SH-SY5Y (cell line): Measurements from ENCODE around the gene CRYGD.
"Not testable (repeated sequence)": the region's sequence is repeated elsewhere in the genome, so short reads cannot be mapped to it uniquely, and the experiment has no call there.

Experiments
- GATA2 ChIP-seq: IDR thresholded peaks from 2 replicates; pipeline ENCODE4 v1.6.1; 2011; ENCODE audit warnings: mild to moderate bottlenecking, low read depth, low read length
- GATA3 ChIP-seq: IDR thresholded peaks from 2 replicates; pipeline ENCODE4 v1.6.1; 2011; ENCODE audit warnings: low read depth, mild to moderate bottlenecking, low read length, moderate library complexity

GRCh38 chr2:208124013-208124715 lies at the start of gene CRYGD:
- not testable (repeated sequence) for TF ChIP-seq GATA3, GATA2
